Measurements from ENCODE around the gene LRMDA. TPM values are rescaled to one million over a fixed set of nuclear protein-coding genes. Genes with fewer than 3 reads are reported as not detected.

The LRMDA gene
- total and polyA plus RNA-seq, 2 of the 13 experiments (the other 11 are each of a cell fraction or from before 2014, with no cell fraction given) = 13.4 to 22.0 TPM

DNA sequence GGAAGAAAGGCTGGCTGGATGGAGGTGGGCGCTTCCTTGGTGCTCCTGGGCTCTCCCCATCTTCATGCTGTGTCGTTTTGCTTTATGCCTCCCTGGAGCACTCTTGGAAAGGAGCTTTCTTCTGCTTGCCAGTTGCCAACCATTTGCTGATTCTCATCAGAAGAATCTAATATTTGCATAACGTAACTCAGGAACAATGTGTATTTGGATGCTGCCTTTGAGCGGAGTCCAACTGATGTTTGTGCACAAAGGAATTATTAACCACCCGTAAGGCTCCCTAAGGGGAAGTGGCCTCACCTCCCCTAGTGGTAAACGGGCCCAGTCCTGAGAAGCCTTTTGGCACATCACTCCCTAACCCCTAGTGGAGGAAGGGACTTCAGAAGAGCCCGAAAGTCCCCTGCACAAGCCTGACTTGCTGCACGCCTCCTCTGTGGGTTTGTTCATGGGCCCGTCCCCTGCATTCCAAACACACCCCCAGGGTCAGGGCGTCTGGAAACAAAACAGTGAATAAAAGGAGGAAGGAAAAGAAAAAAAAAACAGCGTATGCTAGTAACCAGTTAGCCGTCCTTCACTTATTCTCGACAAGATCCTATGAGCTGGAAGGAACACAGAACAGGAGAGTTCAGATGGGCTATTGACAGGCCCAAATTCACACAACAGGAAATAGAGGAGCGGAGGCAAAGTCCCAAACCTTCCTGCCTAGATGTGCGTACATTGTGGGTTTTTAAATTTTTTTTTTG, 602.2 kb downstream of the LRMDA start (continued):
- TF ChIP-seq, protein P1, sequence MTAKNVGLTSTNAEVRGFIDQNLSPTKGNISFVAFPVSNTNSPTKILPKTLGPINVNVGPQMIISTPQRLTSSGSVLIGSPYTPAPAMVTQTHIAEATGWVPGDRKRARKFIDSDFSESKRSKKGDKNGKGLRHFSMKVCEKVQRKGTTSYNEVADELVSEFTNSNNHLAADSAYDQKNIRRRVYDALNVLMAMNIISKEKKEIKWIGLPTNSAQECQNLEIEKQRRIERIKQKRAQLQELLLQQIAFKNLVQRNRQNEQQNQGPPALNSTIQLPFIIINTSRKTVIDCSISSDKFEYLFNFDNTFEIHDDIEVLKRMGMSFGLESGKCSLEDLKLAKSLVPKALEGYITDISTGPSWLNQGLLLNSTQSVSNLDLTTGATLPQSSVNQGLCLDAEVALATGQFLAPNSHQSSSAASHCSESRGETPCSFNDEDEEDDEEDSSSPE (CRISPR knock-in tag; IDR thresholded peaks at IDR 0.05) = peak; percentile 45; the same call in 1 of the 2 replicates
- TF ChIP-seq, protein P2, sequence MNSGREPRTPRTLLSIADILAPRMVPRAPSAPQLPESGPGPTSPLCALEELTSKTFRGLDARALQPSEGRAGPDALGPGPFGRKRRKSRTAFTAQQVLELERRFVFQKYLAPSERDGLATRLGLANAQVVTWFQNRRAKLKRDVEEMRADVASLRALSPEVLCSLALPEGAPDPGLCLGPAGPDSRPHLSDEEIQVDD (CRISPR knock-in tag; IDR thresholded peaks at IDR 0.05; ENCODE audit: borderline replicate concordance) = no peak
- TF ChIP-seq JUNB (CRISPR knock-in tag; IDR thresholded peaks at IDR 0.05; ENCODE audit: borderline replicate concordance) (no peak), ZNF567 (CRISPR knock-in tag; IDR thresholded peaks at IDR 0.05; ENCODE audit: borderline replicate concordance) (0 out of 2 replicates have a peak, but pooled peaks have one; percentile 18), ZNF484 (CRISPR knock-in tag; IDR thresholded peaks at IDR 0.05; ENCODE audit: borderline replicate concordance, low read depth) (no peak), JUND (CRISPR knock-in tag; IDR thresholded peaks at IDR 0.05) (peak; percentile 7; the same call in 1 of the 2 replicates), HDAC2 (CRISPR knock-in tag; IDR thresholded peaks at IDR 0.05) (peak; percentile 91), DNMT1 (CRISPR knock-in tag; IDR thresholded peaks at IDR 0.05) (no peak), ZNF552 (CRISPR knock-in tag; IDR thresholded peaks at IDR 0.05; ENCODE audit: borderline replicate concordance) (peak; percentile 69; the same call in 1 of the 2 replicates), NR2F2 (IDR thresholded peaks at IDR 0.05; ENCODE audit: borderline replicate concordance, low read depth) (0 out of 2 replicates have a peak, but pooled peaks have one; percentile 9), ZNF530 (CRISPR knock-in tag; IDR thresholded peaks at IDR 0.05; ENCODE audit: low read depth) (no peak), ZNF572 (CRISPR knock-in tag; IDR thresholded peaks at IDR 0.05) (no peak), NFIC (IDR thresholded peaks at IDR 0.05; ENCODE audit: low read length) (peak; percentile 89), CEBPG (CRISPR knock-in tag; IDR thresholded peaks at IDR 0.05) (peak; percentile 66)
- TF ChIP-seq, protein P3, sequence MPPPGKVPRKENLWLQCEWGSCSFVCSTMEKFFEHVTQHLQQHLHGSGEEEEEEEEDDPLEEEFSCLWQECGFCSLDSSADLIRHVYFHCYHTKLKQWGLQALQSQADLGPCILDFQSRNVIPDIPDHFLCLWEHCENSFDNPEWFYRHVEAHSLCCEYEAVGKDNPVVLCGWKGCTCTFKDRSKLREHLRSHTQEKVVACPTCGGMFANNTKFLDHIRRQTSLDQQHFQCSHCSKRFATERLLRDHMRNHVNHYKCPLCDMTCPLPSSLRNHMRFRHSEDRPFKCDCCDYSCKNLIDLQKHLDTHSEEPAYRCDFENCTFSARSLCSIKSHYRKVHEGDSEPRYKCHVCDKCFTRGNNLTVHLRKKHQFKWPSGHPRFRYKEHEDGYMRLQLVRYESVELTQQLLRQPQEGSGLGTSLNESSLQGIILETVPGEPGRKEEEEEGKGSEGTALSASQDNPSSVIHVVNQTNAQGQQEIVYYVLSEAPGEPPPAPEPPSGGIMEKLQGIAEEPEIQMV (CRISPR knock-in tag; IDR thresholded peaks at IDR 0.05; ENCODE audit: low read depth) = no peak
- TF ChIP-seq, protein P4, sequence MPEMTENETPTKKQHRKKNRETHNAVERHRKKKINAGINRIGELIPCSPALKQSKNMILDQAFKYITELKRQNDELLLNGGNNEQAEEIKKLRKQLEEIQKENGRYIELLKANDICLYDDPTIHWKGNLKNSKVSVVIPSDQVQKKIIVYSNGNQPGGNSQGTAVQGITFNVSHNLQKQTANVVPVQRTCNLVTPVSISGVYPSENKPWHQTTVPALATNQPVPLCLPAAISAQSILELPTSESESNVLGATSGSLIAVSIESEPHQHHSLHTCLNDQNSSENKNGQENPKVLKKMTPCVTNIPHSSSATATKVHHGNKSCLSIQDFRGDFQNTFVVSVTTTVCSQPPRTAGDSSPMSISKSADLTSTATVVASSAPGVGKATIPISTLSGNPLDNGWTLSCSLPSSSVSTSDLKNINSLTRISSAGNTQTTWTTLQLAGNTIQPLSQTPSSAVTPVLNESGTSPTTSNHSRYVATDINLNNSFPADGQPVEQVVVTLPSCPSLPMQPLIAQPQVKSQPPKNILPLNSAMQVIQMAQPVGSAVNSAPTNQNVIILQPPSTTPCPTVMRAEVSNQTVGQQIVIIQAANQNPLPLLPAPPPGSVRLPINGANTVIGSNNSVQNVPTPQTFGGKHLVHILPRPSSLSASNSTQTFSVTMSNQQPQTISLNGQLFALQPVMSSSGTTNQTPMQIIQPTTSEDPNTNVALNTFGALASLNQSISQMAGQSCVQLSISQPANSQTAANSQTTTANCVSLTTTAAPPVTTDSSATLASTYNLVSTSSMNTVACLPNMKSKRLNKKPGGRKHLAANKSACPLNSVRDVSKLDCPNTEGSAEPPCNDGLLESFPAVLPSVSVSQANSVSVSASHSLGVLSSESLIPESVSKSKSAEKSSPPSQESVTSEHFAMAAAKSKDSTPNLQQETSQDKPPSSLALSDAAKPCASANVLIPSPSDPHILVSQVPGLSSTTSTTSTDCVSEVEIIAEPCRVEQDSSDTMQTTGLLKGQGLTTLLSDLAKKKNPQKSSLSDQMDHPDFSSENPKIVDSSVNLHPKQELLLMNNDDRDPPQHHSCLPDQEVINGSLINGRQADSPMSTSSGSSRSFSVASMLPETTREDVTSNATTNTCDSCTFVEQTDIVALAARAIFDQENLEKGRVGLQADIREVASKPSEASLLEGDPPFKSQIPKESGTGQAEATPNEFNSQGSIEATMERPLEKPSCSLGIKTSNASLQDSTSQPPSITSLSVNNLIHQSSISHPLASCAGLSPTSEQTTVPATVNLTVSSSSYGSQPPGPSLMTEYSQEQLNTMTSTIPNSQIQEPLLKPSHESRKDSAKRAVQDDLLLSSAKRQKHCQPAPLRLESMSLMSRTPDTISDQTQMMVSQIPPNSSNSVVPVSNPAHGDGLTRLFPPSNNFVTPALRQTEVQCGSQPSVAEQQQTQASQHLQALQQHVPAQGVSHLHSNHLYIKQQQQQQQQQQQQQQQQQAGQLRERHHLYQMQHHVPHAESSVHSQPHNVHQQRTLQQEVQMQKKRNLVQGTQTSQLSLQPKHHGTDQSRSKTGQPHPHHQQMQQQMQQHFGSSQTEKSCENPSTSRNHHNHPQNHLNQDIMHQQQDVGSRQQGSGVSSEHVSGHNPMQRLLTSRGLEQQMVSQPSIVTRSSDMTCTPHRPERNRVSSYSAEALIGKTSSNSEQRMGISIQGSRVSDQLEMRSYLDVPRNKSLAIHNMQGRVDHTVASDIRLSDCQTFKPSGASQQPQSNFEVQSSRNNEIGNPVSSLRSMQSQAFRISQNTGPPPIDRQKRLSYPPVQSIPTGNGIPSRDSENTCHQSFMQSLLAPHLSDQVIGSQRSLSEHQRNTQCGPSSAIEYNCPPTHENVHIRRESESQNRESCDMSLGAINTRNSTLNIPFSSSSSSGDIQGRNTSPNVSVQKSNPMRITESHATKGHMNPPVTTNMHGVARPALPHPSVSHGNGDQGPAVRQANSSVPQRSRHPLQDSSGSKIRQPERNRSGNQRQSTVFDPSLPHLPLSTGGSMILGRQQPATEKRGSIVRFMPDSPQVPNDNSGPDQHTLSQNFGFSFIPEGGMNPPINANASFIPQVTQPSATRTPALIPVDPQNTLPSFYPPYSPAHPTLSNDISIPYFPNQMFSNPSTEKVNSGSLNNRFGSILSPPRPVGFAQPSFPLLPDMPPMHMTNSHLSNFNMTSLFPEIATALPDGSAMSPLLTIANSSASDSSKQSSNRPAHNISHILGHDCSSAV (CRISPR knock-in tag; IDR thresholded peaks at IDR 0.05; ENCODE audit: borderline replicate concordance) = no peak
- TF ChIP-seq, protein P5, sequence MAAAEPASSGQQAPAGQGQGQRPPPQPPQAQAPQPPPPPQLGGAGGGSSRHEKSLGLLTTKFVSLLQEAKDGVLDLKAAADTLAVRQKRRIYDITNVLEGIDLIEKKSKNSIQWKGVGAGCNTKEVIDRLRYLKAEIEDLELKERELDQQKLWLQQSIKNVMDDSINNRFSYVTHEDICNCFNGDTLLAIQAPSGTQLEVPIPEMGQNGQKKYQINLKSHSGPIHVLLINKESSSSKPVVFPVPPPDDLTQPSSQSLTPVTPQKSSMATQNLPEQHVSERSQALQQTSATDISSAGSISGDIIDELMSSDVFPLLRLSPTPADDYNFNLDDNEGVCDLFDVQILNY (CRISPR knock-in tag; conservative IDR thresholded peaks at IDR 0.05) = no peak

All from HepG2 (cell line).